HG03159 (cell line): ENCODE results near the gene NFATC3.
"Not testable (repeated sequence)": the region's sequence is repeated elsewhere in the genome, so short reads cannot be mapped to it uniquely, and the experiment has no call there.

ENCODE experiments used
- ATAC-seq: cut with Tn5 transposase; IDR thresholded peaks from one replicate; pipeline ENCODE4 v1.9.1; 2021; ENCODE audit warnings: mild to moderate bottlenecking, moderate library complexity; ENCODE audit not compliant: unreplicated experiment

Gene NFATC3

GRCh38 chr16:68115851-68116250 is 30.7 kb downstream of the NFATC3 start:
- no peak for ATAC-seq

GRCh38 chr16:68116256-68116867 is 31.2 kb downstream of the NFATC3 start:
- no peak for ATAC-seq

- ATAC-seq, result no peak
Measured at GRCh38 chr16:68117884-68118283, 32.7 kb downstream of the NFATC3 start.

- not testable (repeated sequence) for ATAC-seq
Measured at GRCh38 chr16:68118954-68119353, 33.8 kb downstream of the NFATC3 start.

- ATAC-seq, result not testable (repeated sequence)
Measured at GRCh38 chr16:68120496-68120895, 35.3 kb downstream of the NFATC3 start.

GRCh38 chr16:68126395-68126794 is 41.2 kb downstream of the NFATC3 start:
- ATAC-seq, result peak; percentile 64

GRCh38 chr16:68128577-68129305 is 43.6 kb downstream of the NFATC3 start:
- ATAC-seq, result no peak

DNA sequence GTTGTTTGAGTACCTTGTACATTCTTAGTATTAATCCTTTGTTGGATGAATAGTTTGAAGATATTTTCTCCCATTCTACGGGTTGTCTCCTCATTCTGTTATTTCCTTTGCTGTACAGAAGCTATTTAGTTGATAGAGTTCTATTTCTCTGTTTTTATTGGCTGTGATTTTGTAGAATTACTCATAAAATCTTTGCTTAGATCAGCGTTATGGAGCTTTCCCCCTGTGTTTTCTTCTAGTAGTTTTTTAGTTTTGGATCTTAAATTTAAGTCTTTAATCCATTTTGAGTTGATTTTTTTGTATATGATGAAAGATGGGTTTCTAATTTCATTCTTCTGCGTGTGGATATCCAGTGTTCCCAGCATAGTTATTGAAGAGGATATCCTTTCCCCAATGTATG is 45.4 kb downstream of the NFATC3 start:
- ATAC-seq, result no peak

- no peak for ATAC-seq
Measured at GRCh38 chr16:68131813-68132706, 46.9 kb downstream of the NFATC3 start.

- not testable (repeated sequence) for ATAC-seq
Measured at GRCh38 chr16:68133000-68133399, 47.8 kb downstream of the NFATC3 start.

- ATAC-seq, result no peak
Measured at GRCh38 chr16:68134644-68135043, 49.5 kb downstream of the NFATC3 start.

GRCh38 chr16:68136515-68136914 is 51.3 kb downstream of the NFATC3 start:
- ATAC-seq, result no peak

DNA sequence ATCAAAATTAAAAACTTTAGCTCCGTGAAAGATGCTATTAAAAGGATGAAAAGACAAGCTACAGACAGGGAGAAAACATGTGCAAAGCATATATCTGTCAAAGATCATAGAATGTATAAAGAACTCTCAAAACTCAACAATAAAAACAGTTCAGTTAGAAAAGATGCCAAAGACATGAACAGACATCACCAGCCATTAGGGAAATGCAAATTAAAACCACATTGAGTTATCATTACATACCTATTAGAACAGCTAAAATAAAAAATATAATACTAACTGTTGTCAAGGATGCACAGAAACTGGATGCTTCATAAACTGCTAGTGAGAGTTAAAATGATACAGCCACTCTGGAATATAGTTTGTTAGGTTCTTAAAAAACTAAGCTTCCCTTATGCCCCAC is 58.8 kb downstream of the NFATC3 start:
- ATAC-seq, result no peak

DNA sequence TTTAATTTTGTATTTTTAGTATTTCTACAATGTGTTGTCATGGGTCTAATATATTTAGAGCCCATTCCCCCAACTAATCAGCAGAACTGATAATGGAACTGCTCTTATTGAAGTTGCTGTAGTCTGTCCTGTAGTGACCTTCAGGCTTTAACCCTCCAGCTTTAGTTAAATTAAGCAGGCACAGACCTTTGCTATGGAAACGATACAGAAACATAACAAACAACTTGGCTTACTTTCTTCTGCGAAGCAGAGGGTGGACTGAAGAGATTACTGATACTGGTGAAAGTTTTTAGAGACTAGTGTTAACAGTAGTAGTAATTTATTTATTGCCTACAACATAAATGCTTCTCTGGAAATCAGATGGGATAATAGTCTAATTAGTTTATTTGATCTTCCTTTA is 61.4 kb downstream of the NFATC3 start:
- no peak for ATAC-seq

GRCh38 chr16:68147444-68147843 is 62.3 kb downstream of the NFATC3 start:
- no peak for ATAC-seq

DNA sequence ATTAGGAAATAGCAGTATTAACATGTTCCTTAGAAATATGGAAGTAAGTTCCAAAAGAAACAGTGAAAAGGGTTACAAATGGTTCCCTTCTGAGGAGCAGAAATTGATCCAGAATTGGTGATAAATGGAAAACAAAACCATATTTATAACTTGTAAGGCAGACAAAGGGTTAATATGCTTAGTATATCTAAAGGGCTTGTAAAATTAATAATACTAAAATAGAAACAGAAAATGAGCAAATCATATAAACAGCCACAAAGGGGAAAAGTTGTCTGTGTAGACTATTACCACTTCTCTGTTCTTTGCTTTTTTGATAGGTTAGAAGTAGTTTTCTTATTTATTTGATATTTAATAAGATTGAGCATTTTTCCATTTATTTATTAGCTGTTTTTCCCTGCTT is 64.4 kb downstream of the NFATC3 start:
- no peak for ATAC-seq

DNA sequence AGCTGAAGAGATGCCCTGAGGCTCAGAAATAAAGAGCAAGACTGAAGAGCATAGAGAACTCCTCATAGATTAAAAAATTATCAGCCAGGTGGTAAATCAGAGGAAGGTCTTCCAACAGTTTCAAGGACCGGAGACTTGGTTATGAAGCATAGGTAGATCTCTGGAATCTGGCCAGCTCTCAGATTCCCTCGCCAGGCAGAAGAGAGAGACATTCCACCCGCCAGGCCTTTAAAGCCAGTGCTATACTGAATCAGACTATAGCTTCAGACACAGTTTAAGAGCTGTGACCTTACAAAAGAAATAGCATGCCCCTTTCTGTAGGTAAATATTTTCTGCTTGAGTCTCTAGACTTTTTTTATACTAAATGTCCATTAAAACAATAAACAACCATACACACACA is 70.3 kb downstream of the NFATC3 start:
- ATAC-seq, result no peak

- ATAC-seq, result no peak
Measured at GRCh38 chr16:68162413-68162812, 77.2 kb downstream of the NFATC3 start.

- not testable (repeated sequence) for ATAC-seq
Measured at GRCh38 chr16:68163275-68163674, 78.1 kb downstream of the NFATC3 start.

DNA sequence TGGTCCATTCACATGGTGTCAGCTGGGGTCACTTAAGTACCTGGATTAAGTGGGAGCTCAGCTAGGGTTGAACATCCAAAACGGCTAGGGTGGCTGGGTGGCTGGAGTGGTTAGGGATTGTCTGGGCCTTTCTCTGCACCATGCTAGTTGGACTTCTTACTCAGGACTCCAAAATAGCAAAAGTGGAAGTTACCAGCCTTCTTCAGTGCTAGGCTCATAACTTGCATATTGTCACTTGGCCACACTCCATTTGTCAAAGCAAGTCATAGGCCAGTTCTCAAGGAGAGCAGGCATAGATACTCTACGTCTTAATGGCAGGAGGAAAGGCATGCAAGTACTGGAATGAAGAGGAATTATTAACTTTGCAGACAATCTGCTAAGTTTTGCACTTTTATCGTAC is 81.1 kb downstream of the NFATC3 start:
- ATAC-seq, result no peak

- no peak for ATAC-seq
Measured at GRCh38 chr16:68179196-68179795, 94.1 kb downstream of the NFATC3 start.
